GM19193 (cell line): Measurements from ENCODE around the gene PRKAR1B.

ENCODE experiments used
- POLR2A ChIP-seq: IDR thresholded peaks from 4 replicates; pipeline ENCODE4 v1.6.1; 2011; ENCODE audit not compliant: insufficient read depth, insufficient read length; ENCODE audit errors: extremely low read depth

Gene PRKAR1B

GRCh38 chr7:534075-534474, 193.0 kb downstream of the PRKAR1B start:
- no peak for TF ChIP-seq POLR2A

- no peak for TF ChIP-seq POLR2A
These were observed 193.8 kb downstream of the PRKAR1B start for GRCh38 chr7:533266-533665.

GRCh38 chr7:532379-533143, 194.5 kb downstream of the PRKAR1B start:
- TF ChIP-seq POLR2A, result no peak

- TF ChIP-seq POLR2A, result no peak
These were observed 195.3 kb downstream of the PRKAR1B start for GRCh38 chr7:531777-532176.

DNA sequence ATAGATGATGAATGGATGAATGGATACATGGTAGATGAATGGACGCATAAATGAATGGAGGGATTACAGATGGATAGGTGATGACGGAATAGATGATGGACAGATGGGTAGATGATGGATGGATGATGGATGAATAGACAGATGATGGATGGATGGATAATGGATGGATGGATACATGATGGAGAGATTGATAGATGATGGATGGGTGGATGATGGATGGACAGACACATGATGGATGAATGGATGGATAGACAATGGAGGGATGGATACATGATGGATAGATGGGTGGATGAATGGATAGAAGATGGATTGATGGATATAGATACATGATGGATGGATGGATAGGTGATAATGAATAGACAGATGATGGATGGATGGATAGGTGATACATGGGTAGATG, 198.6 kb downstream of the PRKAR1B start:
- TF ChIP-seq POLR2A, result no peak

DNA sequence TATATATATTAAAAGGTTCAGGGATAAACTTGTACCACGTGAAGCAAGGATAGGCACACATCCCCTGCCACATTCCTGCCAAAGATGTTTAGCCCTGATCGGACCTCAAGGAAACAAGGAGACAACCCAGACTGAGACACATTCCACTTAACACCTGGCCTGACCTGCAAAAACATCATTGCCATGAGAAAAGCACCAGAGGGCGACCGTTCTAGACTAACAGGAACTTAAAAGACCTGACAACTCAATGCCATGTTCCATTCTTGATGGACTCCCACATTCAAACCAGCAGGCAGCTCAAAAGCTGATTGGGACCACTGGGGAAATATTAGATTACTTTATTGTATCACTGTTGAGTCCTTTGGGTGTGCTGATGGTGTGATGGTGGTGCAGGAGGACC, 199.4 kb downstream of the PRKAR1B start:
- no peak for TF ChIP-seq POLR2A

DNA sequence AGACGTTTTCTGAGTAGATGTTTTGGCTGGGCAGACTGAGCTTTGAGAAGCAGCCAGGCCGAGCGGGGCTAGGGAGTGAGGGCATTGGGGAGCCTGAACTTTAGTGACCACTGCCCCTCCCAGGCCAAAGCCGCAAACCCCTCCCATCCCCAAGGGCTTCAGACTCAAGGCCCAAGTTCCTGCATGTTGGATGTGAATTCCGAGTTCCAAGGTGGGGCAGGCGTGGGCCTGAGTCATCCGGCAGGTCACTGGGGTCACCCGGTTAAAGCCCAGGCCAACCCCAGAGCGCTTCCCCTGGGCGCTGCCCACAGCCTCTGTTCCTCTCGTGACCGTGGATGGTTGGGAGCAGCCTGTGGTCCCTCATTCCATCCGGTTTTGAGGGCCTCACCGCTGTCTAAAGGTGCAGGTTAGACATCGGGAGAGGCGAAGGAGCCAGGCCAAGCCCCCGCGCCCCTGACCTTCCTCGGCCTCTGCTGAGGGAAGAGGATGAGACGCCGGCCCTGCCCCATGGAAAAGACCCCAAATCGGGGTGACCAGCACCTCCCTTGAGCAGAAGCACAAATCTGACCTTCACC, 200.5 kb downstream of the PRKAR1B start:
- no peak for TF ChIP-seq POLR2A

- TF ChIP-seq POLR2A, result no peak
These were observed 201.3 kb downstream of the PRKAR1B start for GRCh38 chr7:525740-526139.

DNA sequence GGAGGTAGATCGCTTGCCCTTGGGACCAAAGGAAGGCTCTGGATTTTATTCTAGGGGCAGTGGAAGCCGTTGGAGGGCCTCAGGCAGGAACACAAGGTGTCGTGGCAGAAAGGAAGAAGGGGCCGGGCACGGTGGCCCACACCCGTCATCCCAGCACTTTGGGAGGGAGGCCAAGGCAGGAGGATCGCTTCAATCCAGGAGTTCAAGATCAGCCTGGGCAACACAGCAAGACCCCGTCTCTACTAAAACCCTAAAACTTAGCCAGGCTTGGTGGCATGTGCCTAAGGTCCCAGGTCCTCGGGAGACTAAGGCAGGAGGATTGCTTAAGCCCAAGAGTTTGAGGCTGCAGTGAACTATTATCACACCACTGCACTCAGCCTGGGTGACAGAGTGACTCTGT, 202.3 kb downstream of the PRKAR1B start:
- no peak for TF ChIP-seq POLR2A

DNA sequence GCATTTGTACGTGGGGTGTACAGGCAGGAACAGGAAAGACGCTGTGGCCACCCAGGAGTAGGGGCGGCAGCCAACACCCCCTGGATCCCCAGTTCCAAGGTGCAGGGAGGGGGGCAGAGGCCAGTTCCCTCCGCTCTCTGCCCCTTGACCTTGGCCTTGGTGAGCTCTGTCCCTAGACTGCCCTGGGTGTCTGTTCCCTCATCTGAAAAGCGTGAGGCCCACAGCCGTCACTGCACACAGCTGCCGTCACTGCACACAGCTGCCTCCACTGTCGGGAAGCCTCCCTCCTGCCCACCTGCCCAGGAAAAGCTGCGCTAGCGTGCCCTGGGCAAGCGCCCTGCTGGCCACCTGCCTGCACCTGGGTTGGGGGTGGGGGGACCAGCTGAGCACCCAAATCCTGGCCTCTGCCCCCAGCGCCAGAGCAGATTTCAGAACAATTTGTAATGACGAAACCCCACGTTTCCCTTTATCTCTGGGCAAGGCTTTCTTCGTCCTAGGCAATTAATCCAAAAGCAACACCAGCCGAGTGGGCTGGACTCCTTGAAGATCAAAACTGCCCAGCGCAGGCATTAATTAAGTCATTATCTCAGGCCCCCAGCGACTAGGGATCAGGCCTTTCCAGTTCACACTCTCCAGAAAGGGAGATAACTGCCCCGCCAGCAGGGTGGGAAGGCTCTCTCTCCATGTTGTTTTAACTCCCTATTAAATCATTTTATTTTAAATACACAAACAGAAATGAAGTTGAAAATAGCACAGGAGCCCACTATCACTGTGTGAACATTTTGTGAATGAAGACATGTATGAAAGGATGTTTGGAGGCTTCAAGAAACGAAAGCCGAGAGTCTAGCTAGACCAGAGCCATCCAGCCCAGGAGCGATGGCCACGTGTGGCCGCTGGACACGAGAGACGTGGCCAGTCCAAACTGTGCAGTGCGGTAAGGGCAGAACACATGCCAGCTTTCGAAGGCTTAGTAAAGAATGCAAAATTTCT, 203.4 kb downstream of the PRKAR1B start:
- no peak for TF ChIP-seq POLR2A

GRCh38 chr7:522951-523314, 204.1 kb downstream of the PRKAR1B start:
- TF ChIP-seq POLR2A, result no peak

DNA sequence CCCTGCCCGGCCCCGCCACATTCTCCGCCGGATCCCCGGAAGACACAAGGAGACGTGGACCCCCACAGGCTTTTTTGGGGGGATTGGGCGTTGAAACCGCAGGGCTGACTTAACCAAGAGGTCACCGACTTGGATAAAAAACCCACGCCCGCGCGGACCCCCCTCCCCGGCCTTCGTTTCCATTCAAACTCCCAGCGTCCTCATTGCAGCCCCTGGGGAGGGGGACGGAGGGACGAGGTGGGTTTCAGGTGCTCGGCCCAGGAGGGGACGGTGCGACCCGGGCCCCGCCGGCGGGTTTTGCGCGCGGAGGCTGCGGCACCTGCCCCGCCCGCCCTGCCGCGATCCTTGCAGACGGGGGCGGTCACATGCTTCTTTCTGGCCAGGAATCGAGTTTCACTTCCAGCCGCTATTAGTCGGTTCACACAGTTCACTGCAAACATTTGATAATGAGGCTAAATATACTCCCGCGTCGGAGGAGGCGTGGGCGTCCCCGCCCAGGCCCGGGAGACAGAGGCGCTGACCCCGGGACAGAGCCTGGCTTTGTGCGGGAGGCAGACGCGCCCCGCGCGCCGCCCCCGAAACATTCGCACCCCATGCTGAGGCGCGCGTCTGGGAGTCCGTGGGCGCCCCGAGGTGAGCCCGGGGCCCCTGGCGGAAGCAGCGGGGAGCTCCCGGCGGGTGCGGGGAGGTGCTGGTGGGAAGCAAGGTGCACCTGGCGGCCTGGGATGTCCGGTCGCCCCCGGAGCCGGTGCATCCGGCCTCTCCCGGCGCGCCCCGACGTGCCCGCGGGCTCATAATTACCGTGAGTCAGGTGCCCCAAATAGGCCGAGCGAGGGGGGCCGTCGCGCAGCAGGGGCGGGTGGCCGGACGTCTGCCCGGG, 204.8 kb downstream of the PRKAR1B start:
- no peak for TF ChIP-seq POLR2A

- TF ChIP-seq POLR2A, result no peak
These were observed 205.6 kb downstream of the PRKAR1B start for GRCh38 chr7:521221-522070.
